ENCODE results near the gene FAM32A. TPM values are rescaled to one million over a fixed set of nuclear protein-coding genes. Genes with fewer than 3 reads are reported as not detected.

The FAM32A gene
- total and polyA plus RNA-seq, 10 of the 15 experiments (the other 5 are each of a cell fraction or from before 2014, with no cell fraction given), result 33.3 to 116 (median 71.9) TPM

DNA sequence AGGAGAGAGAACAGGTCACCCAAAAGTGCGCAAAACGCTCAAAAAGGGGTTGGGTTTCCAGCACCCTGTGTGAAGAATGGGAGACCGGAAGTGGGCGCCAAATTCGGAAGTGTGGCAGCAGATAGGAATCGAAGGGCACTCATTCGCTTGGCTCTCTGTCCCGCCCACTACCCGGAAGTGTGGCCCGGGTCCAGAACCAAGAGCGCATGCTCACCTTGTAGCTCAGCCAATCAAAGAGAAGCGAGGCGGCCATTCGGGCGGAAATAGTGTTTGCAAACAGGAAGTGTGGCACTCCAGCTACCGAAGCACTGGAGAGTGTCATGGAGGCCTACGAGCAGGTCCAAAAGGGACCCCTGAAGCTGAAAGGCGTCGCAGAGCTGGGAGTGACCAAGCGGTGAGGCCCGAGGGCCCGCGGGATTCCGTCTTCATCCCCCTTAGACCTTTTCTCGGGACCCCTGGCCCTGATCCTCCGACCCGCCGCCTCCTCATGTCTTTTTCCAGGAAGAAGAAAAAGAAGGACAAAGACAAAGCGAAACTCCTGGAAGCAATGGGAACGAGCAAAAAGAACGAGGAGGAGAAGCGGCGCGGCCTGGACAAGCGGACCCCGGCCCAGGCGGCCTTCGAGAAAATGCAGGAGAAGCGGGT, at the start of gene FAM32A (continued):
- TF ChIP-seq, protein P1, sequence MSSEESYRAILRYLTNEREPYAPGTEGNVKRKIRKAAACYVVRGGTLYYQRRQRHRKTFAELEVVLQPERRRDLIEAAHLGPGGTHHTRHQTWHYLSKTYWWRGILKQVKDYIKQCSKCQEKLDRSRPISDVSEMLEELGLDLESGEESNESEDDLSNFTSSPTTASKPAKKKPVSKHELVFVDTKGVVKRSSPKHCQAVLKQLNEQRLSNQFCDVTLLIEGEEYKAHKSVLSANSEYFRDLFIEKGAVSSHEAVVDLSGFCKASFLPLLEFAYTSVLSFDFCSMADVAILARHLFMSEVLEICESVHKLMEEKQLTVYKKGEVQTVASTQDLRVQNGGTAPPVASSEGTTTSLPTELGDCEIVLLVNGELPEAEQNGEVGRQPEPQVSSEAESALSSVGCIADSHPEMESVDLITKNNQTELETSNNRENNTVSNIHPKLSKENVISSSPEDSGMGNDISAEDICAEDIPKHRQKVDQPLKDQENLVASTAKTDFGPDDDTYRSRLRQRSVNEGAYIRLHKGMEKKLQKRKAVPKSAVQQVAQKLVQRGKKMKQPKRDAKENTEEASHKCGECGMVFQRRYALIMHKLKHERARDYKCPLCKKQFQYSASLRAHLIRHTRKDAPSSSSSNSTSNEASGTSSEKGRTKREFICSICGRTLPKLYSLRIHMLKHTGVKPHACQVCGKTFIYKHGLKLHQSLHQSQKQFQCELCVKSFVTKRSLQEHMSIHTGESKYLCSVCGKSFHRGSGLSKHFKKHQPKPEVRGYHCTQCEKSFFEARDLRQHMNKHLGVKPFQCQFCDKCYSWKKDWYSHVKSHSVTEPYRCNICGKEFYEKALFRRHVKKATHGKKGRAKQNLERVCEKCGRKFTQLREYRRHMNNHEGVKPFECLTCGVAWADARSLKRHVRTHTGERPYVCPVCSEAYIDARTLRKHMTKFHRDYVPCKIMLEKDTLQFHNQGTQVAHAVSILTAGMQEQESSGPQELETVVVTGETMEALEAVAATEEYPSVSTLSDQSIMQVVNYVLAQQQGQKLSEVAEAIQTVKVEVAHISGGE (CRISPR knock-in tag; IDR thresholded peaks at IDR 0.05), result no peak
- TF ChIP-seq TBL1XR1 (IDR thresholded peaks at IDR 0.05; ENCODE audit: low read depth, low read length), result 0 out of 2 replicates have a peak, but pooled peaks have one; percentile 2
- TF ChIP-seq, protein P2, sequence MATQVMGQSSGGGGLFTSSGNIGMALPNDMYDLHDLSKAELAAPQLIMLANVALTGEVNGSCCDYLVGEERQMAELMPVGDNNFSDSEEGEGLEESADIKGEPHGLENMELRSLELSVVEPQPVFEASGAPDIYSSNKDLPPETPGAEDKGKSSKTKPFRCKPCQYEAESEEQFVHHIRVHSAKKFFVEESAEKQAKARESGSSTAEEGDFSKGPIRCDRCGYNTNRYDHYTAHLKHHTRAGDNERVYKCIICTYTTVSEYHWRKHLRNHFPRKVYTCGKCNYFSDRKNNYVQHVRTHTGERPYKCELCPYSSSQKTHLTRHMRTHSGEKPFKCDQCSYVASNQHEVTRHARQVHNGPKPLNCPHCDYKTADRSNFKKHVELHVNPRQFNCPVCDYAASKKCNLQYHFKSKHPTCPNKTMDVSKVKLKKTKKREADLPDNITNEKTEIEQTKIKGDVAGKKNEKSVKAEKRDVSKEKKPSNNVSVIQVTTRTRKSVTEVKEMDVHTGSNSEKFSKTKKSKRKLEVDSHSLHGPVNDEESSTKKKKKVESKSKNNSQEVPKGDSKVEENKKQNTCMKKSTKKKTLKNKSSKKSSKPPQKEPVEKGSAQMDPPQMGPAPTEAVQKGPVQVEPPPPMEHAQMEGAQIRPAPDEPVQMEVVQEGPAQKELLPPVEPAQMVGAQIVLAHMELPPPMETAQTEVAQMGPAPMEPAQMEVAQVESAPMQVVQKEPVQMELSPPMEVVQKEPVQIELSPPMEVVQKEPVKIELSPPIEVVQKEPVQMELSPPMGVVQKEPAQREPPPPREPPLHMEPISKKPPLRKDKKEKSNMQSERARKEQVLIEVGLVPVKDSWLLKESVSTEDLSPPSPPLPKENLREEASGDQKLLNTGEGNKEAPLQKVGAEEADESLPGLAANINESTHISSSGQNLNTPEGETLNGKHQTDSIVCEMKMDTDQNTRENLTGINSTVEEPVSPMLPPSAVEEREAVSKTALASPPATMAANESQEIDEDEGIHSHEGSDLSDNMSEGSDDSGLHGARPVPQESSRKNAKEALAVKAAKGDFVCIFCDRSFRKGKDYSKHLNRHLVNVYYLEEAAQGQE (IDR thresholded peaks at IDR 0.05; ENCODE audit: low read depth, low read length), result 0 out of 2 replicates have a peak, but pooled peaks have one; percentile 15
- no peak for TF ChIP-seq IRF4 (IDR thresholded peaks at IDR 0.05; ENCODE audit: low read depth, low read length)
- TF ChIP-seq, protein P3, sequence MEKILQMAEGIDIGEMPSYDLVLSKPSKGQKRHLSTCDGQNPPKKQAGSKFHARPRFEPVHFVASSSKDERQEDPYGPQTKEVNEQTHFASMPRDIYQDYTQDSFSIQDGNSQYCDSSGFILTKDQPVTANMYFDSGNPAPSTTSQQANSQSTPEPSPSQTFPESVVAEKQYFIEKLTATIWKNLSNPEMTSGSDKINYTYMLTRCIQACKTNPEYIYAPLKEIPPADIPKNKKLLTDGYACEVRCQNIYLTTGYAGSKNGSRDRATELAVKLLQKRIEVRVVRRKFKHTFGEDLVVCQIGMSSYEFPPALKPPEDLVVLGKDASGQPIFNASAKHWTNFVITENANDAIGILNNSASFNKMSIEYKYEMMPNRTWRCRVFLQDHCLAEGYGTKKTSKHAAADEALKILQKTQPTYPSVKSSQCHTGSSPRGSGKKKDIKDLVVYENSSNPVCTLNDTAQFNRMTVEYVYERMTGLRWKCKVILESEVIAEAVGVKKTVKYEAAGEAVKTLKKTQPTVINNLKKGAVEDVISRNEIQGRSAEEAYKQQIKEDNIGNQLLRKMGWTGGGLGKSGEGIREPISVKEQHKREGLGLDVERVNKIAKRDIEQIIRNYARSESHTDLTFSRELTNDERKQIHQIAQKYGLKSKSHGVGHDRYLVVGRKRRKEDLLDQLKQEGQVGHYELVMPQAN (conservative IDR thresholded peaks at IDR 0.05), result peak; percentile 72
- TF ChIP-seq, protein P4, sequence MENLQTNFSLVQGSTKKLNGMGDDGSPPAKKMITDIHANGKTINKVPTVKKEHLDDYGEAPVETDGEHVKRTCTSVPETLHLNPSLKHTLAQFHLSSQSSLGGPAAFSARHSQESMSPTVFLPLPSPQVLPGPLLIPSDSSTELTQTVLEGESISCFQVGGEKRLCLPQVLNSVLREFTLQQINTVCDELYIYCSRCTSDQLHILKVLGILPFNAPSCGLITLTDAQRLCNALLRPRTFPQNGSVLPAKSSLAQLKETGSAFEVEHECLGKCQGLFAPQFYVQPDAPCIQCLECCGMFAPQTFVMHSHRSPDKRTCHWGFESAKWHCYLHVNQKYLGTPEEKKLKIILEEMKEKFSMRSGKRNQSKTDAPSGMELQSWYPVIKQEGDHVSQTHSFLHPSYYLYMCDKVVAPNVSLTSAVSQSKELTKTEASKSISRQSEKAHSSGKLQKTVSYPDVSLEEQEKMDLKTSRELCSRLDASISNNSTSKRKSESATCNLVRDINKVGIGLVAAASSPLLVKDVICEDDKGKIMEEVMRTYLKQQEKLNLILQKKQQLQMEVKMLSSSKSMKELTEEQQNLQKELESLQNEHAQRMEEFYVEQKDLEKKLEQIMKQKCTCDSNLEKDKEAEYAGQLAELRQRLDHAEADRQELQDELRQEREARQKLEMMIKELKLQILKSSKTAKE (IDR thresholded peaks at IDR 0.05; ENCODE audit: low read depth, poor library complexity, severe bottlenecking), result no peak
- TF ChIP-seq DPF2 (IDR thresholded peaks at IDR 0.05), result no peak
- TF ChIP-seq, protein P5, sequence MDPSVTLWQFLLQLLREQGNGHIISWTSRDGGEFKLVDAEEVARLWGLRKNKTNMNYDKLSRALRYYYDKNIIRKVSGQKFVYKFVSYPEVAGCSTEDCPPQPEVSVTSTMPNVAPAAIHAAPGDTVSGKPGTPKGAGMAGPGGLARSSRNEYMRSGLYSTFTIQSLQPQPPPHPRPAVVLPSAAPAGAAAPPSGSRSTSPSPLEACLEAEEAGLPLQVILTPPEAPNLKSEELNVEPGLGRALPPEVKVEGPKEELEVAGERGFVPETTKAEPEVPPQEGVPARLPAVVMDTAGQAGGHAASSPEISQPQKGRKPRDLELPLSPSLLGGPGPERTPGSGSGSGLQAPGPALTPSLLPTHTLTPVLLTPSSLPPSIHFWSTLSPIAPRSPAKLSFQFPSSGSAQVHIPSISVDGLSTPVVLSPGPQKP (IDR thresholded peaks at IDR 0.05; ENCODE audit: low read depth, low read length), result peak; percentile 100
- TF ChIP-seq, protein P6, sequence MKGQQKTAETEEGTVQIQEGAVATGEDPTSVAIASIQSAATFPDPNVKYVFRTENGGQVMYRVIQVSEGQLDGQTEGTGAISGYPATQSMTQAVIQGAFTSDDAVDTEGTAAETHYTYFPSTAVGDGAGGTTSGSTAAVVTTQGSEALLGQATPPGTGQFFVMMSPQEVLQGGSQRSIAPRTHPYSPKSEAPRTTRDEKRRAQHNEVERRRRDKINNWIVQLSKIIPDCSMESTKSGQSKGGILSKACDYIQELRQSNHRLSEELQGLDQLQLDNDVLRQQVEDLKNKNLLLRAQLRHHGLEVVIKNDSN (IDR thresholded peaks at IDR 0.05; ENCODE audit: borderline replicate concordance, extremely low read length, insufficient read depth, low read depth, low read length), result no peak
- TF ChIP-seq CBX5 (IDR thresholded peaks at IDR 0.05; ENCODE audit: low read depth), result no peak
- peak; percentile 33 for TF ChIP-seq RELA (IDR thresholded peaks at IDR 0.05; ENCODE audit: borderline replicate concordance, partially characterized antibody)
- TF ChIP-seq SREBF2 (IDR thresholded peaks at IDR 0.05; ENCODE audit: low read length), result no peak
- peak; percentile 62; the same call in 1 of the 2 replicates for TF ChIP-seq SIN3A (IDR thresholded peaks at IDR 0.05; ENCODE audit: low read depth, low read length)
- no peak; the same call in 1 of the 2 replicates for TF ChIP-seq POLR2AphosphoS2 (IDR thresholded peaks at IDR 0.05; ENCODE audit: low read depth, low read length)
- TF ChIP-seq PAX5 (IDR thresholded peaks at IDR 0.05; ENCODE audit: borderline replicate concordance, low read depth, low read length), result no peak; the same call in 1 of the 2 replicates
